Heart right ventricle (tissue), 16 donors: ENCODE measurements around the gene SEC16A. TPM values are rescaled to one million over a fixed set of nuclear protein-coding genes. Genes with fewer than 3 reads are reported as not detected.

Source experiments
- ATAC-seq, 8 donors: fragments of 200-7000 bp; cut with Tn5 transposase; one replicate each; pipeline ENCODE4 v1.9.1; 2020; ENCODE audit warnings: mild to moderate bottlenecking in 8 of 8, moderate library complexity in 8 of 8, moderate number of reproducible peaks in 1 of 8
- DNase-seq, 2 donors: peaks; one replicate each; pipeline ENCODE4 v3.0.0-alpha.2; 2020
- H3K27ac ChIP-seq, 10 donors: fragments of 200-600 bp; sonication (generic) in 2 of 10; one replicate each; pipeline versions ENCODE4 v1.5.0 to v1.8.0; 2020 to 2022; ENCODE audit warnings: mild to moderate bottlenecking in 3 of 10
- H3K27me3 ChIP-seq, 7 donors: fragments of 200-600 bp; one replicate each; pipeline ENCODE4 v1.8.0; 2021 to 2022; ENCODE audit warnings: mild to moderate bottlenecking in 2 of 7
- H3K36me3 ChIP-seq, 9 donors: fragments of 200-600 bp; sonication (generic) in 1 of 9; one replicate each; pipeline versions ENCODE4 v1.5.0 to v1.8.0; 2020 to 2022; ENCODE audit warnings: mild to moderate bottlenecking in 2 of 9
- H3K4me1 ChIP-seq, 9 donors: fragments of 200-600 bp; sonication (generic) in 1 of 9; one replicate each; pipeline versions ENCODE4 v1.5.0 to v1.8.0; 2020 to 2022; ENCODE audit warnings: mild to moderate bottlenecking in 4 of 9
- H3K4me3 ChIP-seq, 10 donors: fragments of 200-600 bp; sonication (generic) in 2 of 10; one replicate each; pipeline versions ENCODE4 v1.5.0 to v1.8.0; 2020 to 2022; ENCODE audit warnings: mild to moderate bottlenecking in 7 of 10, moderate library complexity in 2 of 10
- H3K9me3 ChIP-seq, 11 donors: fragments of 200-600 bp in 10 of 11; sonication (generic) in 2 of 11; one replicate each; pipeline versions ENCODE4 v1.5.0 to v1.8.0; 2013 to 2022; ENCODE audit warnings: mild to moderate bottlenecking in 2 of 11, control low read depth in 1 of 11, moderate library complexity in 1 of 11
- CTCF ChIP-seq, 9 donors: fragments of 200-600 bp; sonication (generic) in 2 of 9; IDR thresholded peaks; one replicate each; pipeline versions ENCODE4 v1.5.0 to v1.8.0; 2021 to 2022; ENCODE audit warnings: antibody characterized with exemption in 9 of 9, mild to moderate bottlenecking in 5 of 9, moderate library complexity in 1 of 9
- WGBS, 2 donors: extraction: QIAGEN DNeasy Blood & Tissue Kit; methylation state at CpG; one replicate each; pipeline ENCODE4 v1.1.7; 2013; ENCODE audit warnings: inconsistent platforms in 1 of 2; 5-methylcytosine and 5-hydroxymethylcytosine counted together
- intact Hi-C, 10 donors: fragments of 100-400 bp; cut with DNase I; formaldehyde crosslinking; loops; one replicate each; pipeline versions ENCODE4 v1.11.1 to v1.14.2; 2022
- polyA plus RNA-seq, 2 donors: library from polyadenylated mRNA; stranded (reverse); fragments of 200-250 nt; gene quantifications; one replicate each; pipeline ENCODE4 v1.2.3, GENCODE V29; 2013
- total RNA-seq, 10 donors: library from RNA; stranded (reverse); fragmentation: NEBNext Ultra II Directional in 3 of 10; extraction: Animal tissue kit (Norgen Biotek cat#: 25700) in 3 of 10; gene quantifications; one replicate each; pipeline versions ENCODE4 v1.2.1 to v1.2.4, GENCODE V29; 2021 to 2023
- donor health status: Arrhythmogenic right ventricular cardiomyopathy.
- donor health status: ischemic (EF 13 %, LVEDD 7.1; RV severe dilation, severe dysfunction).
- donor health status: healthy with polysubstance abuse.
- donor health status: DM: no; HTN: yes; CAD: no.
- donor health status: DM: no; HTN: no; CAD: no.
- donor health status: ischemic (EF 25% LVEDD 6.9; RV normal size, moderate dysfunction).
- donor health status: ischemic (EF 25% LVEDD 5.7; RV mildly dilated, moderate dysfunction).
- donor health status: healthy.
- donor health status: DM: yes; HTN: yes; CAD: no.
- donor health status: Ischemic cardiomyopathy.
- donor health status: ischemic (EF 35%, LVEDD 5.7; RV mildly dilated, moderate dysfunction).
- donor health status: nonischemic (EF 11% LVEDD 7.7; RV severe dilation, severe dysfunction).
- donor health status: DM: yes; HTN: yes; CAD: no.
- donor health status: PGD.
- donor health status: ischemic (EF 29% LVEDD 5.4; RV normal size, mild dysfunction).
- donor health status: nonischemic (EF 23%, LVEDD 6.1; RV moderate dilation, normal function).

SEC16A gene
- total and polyA plus RNA-seq, 12 donors: 21.9 to 35.9 (median 28.6) TPM

- Histone ChIP-seq H3K9me3 (no peaks in the 10 kb centered on the region), H3K4me3 (no peak overlapping the region), H3K4me1 (peaks cover 5 to 27% (median 17%) of the 10 kb centered on the region in 9 donors), H3K36me3 (peaks cover 0 to 60% (median 14%) of the 10 kb centered on the region in 9 donors), H3K27me3 (no peaks in the 10 kb centered on the region), H3K27ac (no peak overlapping the region)
- intact Hi-C loops: loop anchor here in 4 of 10 donors (5.0 to 10.0 kb wide), 4 partner anchors 60 to 92 kb away; no protein-coding TSS in a partner anchor
- TF ChIP-seq CTCF (IDR thresholded peaks at IDR 0.05): no peak
- DNase-seq (no peak), ATAC-seq (no peak)
- 87 to 92% methylated on average over 14 of the region's 14 CpGs for WGBS, 2 donors
Observed at GRCh38 chr9:136404801-136405136, 78.1 kb downstream of the SEC16A start.

GRCh38 chr9:136403915-136404800, 78.7 kb downstream of the SEC16A start:
- ATAC-seq (no peak), DNase-seq (no peak)
- no peak for TF ChIP-seq CTCF (IDR thresholded peaks at IDR 0.05)
- no peaks in the 10 kb centered on the region for H3K27me3 ChIP-seq
- no peak overlapping the region for H3K4me3 ChIP-seq
- peaks cover 8 to 26% (median 15%) of the 10 kb centered on the region in 9 donors for H3K4me1 ChIP-seq
- peaks cover 0 to 60% (median 14%) of the 10 kb centered on the region in 9 donors for H3K36me3 ChIP-seq
- no peaks in the 10 kb centered on the region for H3K9me3 ChIP-seq
- intact Hi-C loops: loop anchor here in 4 of 10 donors (5.0 to 10.0 kb wide), 4 partner anchors 59 to 92 kb away; no protein-coding TSS in a partner anchor
- no peak overlapping the region for H3K27ac ChIP-seq
- 87 to 91% methylated on average over 32 of the region's 32 CpGs for WGBS, 2 donors

- Histone ChIP-seq H3K27ac (no peak overlapping the region), H3K9me3 (no peaks in the 10 kb centered on the region), H3K36me3 (peaks cover 0 to 61% (median 14%) of the 10 kb centered on the region in 9 donors), H3K27me3 (no peaks in the 10 kb centered on the region), H3K4me3 (no peak overlapping the region), H3K4me1 (peaks cover 13 to 26% (median 17%) of the 10 kb centered on the region in 9 donors)
- intact Hi-C loops: loop anchor here in 4 of 10 donors (5.0 to 10.0 kb wide), 4 partner anchors 59 to 91 kb away; no protein-coding TSS in a partner anchor
- ATAC-seq: no peak
- no peak for TF ChIP-seq CTCF (IDR thresholded peaks at IDR 0.05)
- no peak for DNase-seq
- 90 to 93% methylated on average over 5 of the region's 5 CpGs for WGBS, 2 donors
Observed at GRCh38 chr9:136403538-136403914, 79.3 kb downstream of the SEC16A start.

- WGBS, 2 donors: 52 to 59% methylated on average over 13 of the region's 13 CpGs
- Histone ChIP-seq H3K27ac (no peak overlapping the region), H3K9me3 (no peaks in the 10 kb centered on the region), H3K4me3 (no peak overlapping the region), H3K4me1 (peaks cover 13 to 24% (median 18%) of the 10 kb centered on the region in 9 donors), H3K36me3 (peaks cover 0 to 63% (median 14%) of the 10 kb centered on the region in 9 donors), H3K27me3 (no peaks in the 10 kb centered on the region)
- intact Hi-C loops: loop anchor here in 4 of 10 donors (5.0 to 10.0 kb wide), 4 partner anchors 57 to 90 kb away; no protein-coding TSS in a partner anchor
- no peak for DNase-seq
- no peak for ATAC-seq
- TF ChIP-seq CTCF (IDR thresholded peaks at IDR 0.05): no peak
Observed at GRCh38 chr9:136402067-136402466, 80.8 kb downstream of the SEC16A start.
